ENCODE measurements around the gene DMD. TPM values are rescaled to one million over a fixed set of nuclear protein-coding genes. Genes with fewer than 3 reads are reported as not detected.
"Not testable (repeated sequence)": the region's sequence is repeated elsewhere in the genome, so short reads cannot be mapped to it uniquely, and the experiment has no call there.

DMD gene
- polyA plus RNA-seq, 12 donors = 53.6 to 134 (median 95.6) TPM; not detected in 1

DNA sequence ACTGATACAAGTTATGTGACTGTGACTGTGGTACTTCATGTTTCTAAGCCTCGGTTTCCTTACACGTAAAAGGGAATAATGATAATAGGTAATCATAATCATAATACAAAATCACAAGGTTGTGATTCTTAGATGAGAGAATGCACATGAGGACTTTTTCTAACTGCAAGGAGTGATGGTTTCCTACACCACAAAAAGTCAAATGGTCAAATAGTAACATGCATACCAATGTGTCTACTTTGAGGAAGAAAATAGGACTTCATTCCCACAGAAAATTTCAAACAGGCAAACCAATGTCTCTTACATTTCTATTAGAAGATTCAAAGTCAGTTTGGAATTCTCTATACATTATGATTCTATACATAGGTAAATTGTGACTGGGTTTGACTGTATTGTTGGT lies 1770.8 kb downstream of the DMD start:
- no peak for DNase-seq

DNA sequence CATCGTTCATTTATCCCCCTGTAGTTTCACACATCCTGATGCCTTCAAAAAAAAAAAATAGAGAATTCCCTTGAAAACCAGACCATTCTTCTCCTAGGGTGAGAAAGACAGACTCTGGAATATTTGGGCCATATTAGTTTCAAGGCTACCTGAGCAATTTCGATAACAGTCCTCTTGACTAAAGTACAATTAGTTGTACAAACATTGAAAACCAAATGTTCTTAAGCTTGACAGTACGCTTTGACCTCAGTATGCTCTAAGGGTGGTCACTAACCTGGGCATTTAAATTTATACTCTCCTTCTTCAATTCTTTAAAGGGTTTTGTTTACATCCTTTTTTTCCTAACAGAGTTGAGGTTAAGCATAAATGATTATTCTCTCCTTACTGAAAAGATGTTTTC lies 1774.9 kb downstream of the DMD start:
- DNase-seq = no peak

- peak; percentile 33 for DNase-seq
These were observed 1775.8 kb downstream of the DMD start for GRCh38 chrX:31435592-31435991.

GRCh38 chrX:31433856-31434255 lies 1777.5 kb downstream of the DMD start:
- DNase-seq = no peak

DNA sequence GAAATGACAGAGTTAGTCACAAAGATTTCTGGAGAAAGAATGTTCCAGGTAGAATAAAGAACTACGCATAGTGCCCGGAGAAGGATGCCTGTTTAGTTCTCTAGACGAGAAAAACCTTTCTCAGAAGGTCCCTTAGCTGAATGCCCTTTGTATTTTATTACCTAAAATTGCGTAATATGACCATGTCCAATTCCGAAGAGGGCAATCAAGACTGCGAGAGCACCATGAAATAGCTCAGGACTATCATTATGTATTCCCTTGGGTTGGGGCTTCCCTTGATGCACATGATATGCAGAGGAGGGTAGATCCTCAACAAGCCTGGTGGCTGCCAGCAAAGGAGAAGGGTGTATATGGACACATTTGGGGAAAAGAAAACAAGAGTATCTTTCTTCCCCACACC lies 1781.4 kb downstream of the DMD start:
- no peak for DNase-seq

GRCh38 chrX:31423609-31424189 lies 1787.7 kb downstream of the DMD start:
- peak; percentile 62 for DNase-seq

- no peak for DNase-seq
These were observed 1789.9 kb downstream of the DMD start for GRCh38 chrX:31421441-31421840.

DNA sequence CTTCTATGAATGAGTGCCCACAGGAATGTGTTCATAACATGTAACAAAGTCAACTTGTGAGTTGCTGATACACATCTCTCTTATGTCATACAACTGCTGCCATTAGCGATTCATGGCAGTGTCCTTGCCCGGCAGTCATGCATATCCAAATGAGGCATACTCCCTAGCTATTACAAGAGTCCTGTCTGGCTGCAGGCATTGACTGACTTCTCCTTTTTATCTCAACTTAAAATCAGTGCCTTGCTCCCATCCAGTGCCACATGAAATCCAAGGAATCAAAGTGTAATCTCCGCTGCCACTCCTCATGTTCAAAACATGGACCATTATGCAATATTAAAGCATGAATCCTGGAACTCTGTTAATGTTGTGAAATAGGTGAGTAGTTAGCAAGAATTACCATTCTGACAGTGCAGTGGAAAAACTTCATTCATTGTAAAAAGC lies 1790.6 kb downstream of the DMD start:
- no peak for DNase-seq

DNA sequence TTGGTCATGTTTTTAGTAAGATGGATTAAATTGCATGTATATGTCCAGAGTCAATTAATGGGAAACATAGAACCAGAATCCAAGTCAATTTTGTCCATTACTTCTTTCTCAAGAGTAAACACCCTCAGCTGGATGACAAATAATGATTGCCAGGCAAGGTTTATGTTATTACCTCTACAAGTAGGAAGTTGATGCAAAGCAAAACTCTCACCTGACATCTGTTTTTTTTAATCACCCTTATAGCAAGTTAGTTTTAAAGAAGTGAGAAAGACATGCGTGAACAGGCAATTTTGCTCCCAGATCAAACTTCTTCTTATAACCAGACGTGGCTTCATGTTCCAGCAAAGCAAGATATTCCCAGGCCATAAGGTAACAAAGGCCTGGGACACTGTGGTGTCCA lies 1791.0 kb downstream of the DMD start:
- no peak for DNase-seq

- no peak for DNase-seq
These were observed 1814.2 kb downstream of the DMD start for GRCh38 chrX:31397119-31397518.

- DNase-seq = no peak
These were observed 1818.8 kb downstream of the DMD start for GRCh38 chrX:31392513-31392912.

DNA sequence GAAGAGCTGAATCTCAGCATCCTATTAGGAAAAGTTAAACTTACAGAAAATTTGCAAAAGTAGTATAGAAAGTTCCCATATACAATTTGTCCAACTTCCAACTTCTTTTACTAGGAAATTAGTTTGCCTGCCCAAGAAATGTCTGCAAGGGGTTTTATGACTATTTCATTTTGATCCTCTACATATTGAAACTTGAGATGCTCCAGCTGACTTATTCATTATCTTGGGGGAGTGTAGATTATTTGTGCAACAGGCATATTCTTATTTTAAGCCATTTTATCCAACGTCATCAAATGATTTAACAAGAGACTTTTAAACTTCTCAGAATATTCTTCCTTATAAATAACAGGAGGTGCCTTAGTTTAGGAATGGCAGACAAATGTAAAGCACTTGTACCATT lies 1822.4 kb downstream of the DMD start:
- DNase-seq = no peak

GRCh38 chrX:31384471-31384870 lies 1826.9 kb downstream of the DMD start:
- no peak for DNase-seq

GRCh38 chrX:31383991-31384390 lies 1827.4 kb downstream of the DMD start:
- no peak for DNase-seq

DNA sequence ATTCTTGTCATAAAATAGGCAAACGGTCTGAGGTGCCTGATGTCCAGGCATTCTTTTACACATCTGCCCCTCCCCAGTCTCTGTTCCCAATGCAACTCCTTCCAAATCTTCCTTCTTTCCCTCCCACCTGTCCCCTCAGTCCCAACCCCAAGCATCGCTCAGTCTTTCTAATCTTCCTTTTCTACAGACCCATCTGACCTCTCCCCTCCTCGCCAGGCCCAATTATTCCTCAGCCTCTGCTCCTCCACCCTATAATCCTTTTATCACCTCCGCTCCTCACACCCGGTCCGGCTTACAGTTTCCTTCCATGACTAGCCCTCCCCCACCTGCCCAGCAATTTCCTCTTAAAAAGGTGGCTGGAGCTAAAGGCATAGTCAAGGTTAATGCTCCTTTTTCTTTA lies 1832.4 kb downstream of the DMD start:
- not testable (repeated sequence) for DNase-seq

DNA sequence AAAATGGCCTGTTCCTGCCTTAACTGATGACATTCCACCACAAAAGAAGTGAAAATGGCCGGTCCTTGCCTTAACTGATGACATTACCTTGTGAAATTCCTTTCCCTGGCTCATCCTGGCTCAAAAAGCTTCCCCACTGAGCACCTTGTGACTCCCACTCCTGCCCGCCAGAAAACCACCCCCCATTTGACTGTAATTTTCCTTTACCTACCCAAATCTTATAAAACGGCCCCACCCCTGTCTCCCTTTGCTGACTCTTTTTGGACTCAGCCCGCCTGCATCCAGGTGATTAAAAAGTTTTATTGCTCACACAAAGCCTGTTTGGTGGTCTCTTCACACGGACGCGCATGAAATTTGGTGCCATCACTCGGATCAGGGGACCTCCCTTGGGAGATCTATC lies 1833.5 kb downstream of the DMD start:
- not testable (repeated sequence) for DNase-seq

GRCh38 chrX:31376408-31377022 lies 1834.8 kb downstream of the DMD start:
- DNase-seq = peak; percentile 25

GRCh38 chrX:31374786-31375185 lies 1836.6 kb downstream of the DMD start:
- no peak for DNase-seq

DNA sequence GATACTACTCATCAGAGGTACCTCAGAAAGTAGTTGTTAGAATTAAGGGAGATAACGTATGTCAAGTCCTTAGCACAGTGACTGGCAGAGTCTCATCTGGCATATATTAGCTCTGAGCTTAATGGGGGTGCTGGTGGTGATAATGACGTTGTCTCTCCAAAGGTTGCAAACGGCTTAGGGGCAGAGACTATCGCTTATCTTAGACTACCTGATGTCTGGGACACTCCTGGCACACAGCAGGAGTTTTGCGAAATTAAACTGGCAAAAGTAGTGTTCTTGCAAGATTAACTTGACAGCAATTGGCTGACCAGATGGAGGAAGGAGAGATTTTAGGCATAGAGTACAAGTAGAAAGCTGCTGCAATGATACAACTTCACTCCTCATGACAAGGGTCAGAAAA lies 1839.4 kb downstream of the DMD start:
- DNase-seq = no peak

- no peak for DNase-seq
These were observed 1843.5 kb downstream of the DMD start for GRCh38 chrX:31367816-31368215.

DNA sequence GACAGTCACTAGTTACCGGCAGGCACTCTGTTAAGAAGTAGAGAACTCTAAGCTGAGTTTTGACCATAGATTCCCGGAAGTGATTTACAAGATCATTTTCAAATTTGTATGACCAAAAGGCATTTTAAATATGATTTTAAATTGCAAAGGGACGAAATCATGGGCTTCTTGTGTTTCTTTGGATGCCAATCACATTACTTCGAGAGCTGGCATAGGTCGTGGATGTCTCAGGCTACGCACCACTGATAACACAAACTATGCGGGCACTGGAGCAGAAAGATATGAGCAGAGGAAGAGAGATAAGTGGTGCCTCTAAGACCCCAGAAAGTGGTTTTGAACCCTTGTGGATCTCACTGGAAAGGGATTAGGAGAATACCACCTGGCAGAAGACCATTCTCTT lies 1845.3 kb downstream of the DMD start:
- DNase-seq = no peak

- no peak for DNase-seq
These were observed 1854.8 kb downstream of the DMD start for GRCh38 chrX:31356275-31357212.

Data from muscle of arm (tissue), 12 donors.